ENCODE data around the gene SIPA1L2.
A peak's percentile ranks its signal among the peaks of the same experiment; 100 is the strongest.
"Not testable (repeated sequence)": the region's sequence is repeated elsewhere in the genome, so short reads cannot be mapped to it uniquely, and the experiment has no call there.

Gene SIPA1L2

GRCh38 chr1:232620356-232620969, 9.5 kb downstream of the SIPA1L2 start:
- Histone ChIP-seq H3K27ac (ENCODE audit: low read depth, low read length) (peak overlapping the region; percentile 35), H3K4me3 (ENCODE audit: low read depth in 1 of 5, low read length in 5 of 5) (peak overlapping the region; percentile 10 to 47 (median 43)), H3K9ac (ENCODE audit: low read length in 5 of 5) (peak overlapping the region in 1 of 5 donors; percentile 39)

GRCh38 chr1:232617237-232617636, 12.7 kb downstream of the SIPA1L2 start:
- H3K27me3 ChIP-seq (ENCODE audit: control insufficient read depth in 5 of 5, insufficient read depth in 4 of 5, low read length in 5 of 5) = no peaks in the 10 kb centered on the region
- H3K36me3 ChIP-seq (ENCODE audit: control insufficient read depth in 5 of 5, insufficient read depth in 5 of 5, low read length in 5 of 5) = no peaks in the 10 kb centered on the region
- no peak overlapping the region for H3K9ac ChIP-seq (ENCODE audit: low read length in 5 of 5)
- no peaks in the 10 kb centered on the region for H3K9me3 ChIP-seq (ENCODE audit: control insufficient read depth in 5 of 5, low read length in 5 of 5)
- H3K4me1 ChIP-seq (ENCODE audit: control insufficient read depth in 5 of 5, insufficient read depth in 5 of 5, low read length in 5 of 5) = peaks cover 3 to 21% (median 13%) of the 10 kb centered on the region in 5 donors
- no peak overlapping the region for H3K4me3 ChIP-seq (ENCODE audit: low read depth in 1 of 5, low read length in 5 of 5)
- no peak overlapping the region for H3K27ac ChIP-seq (ENCODE audit: low read depth, low read length)

More at GRCh38 chr1:232620356-232620969, 9.5 kb downstream of the SIPA1L2 start:
- H3K27me3 ChIP-seq (ENCODE audit: control insufficient read depth in 5 of 5, insufficient read depth in 4 of 5, low read length in 5 of 5) = no peaks in the 10 kb centered on the region
- no peaks in the 10 kb centered on the region for H3K9me3 ChIP-seq (ENCODE audit: control insufficient read depth in 5 of 5, low read length in 5 of 5)
- no peaks in the 10 kb centered on the region for H3K36me3 ChIP-seq (ENCODE audit: control insufficient read depth in 5 of 5, insufficient read depth in 5 of 5, low read length in 5 of 5)
- H3K4me1 ChIP-seq (ENCODE audit: control insufficient read depth in 5 of 5, insufficient read depth in 5 of 5, low read length in 5 of 5) = peaks cover 3 to 20% (median 13%) of the 10 kb centered on the region in 5 donors

- peaks cover 2 to 13% (median 4%) of the 10 kb centered on the region in 5 donors for H3K4me1 ChIP-seq (ENCODE audit: control insufficient read depth in 5 of 5, insufficient read depth in 5 of 5, low read length in 5 of 5)
Measured at GRCh38 chr1:232615306-232615800, 14.6 kb downstream of the SIPA1L2 start.

GRCh38 chr1:232614811-232615210, 15.1 kb downstream of the SIPA1L2 start:
- H3K9ac ChIP-seq (ENCODE audit: low read length in 5 of 5) = no peak overlapping the region
- H3K27me3 ChIP-seq (ENCODE audit: control insufficient read depth in 5 of 5, insufficient read depth in 4 of 5, low read length in 5 of 5) = no peaks in the 10 kb centered on the region
- no peaks in the 10 kb centered on the region for H3K9me3 ChIP-seq (ENCODE audit: control insufficient read depth in 5 of 5, low read length in 5 of 5)
- H3K27ac ChIP-seq (ENCODE audit: low read depth, low read length) = no peak overlapping the region
- H3K4me1 ChIP-seq (ENCODE audit: control insufficient read depth in 5 of 5, insufficient read depth in 5 of 5, low read length in 5 of 5) = peaks cover 0 to 9% (median 0%) of the 10 kb centered on the region in 5 donors
- H3K36me3 ChIP-seq (ENCODE audit: control insufficient read depth in 5 of 5, insufficient read depth in 5 of 5, low read length in 5 of 5) = no peaks in the 10 kb centered on the region
- H3K4me3 ChIP-seq (ENCODE audit: low read depth in 1 of 5, low read length in 5 of 5) = no peak overlapping the region

More at GRCh38 chr1:232615306-232615800, 14.6 kb downstream of the SIPA1L2 start:
- Histone ChIP-seq H3K27ac (ENCODE audit: low read depth, low read length) (no peak overlapping the region), H3K9ac (ENCODE audit: low read length in 5 of 5) (no peak overlapping the region), H3K4me3 (ENCODE audit: low read depth in 1 of 5, low read length in 5 of 5) (no peak overlapping the region), H3K27me3 (ENCODE audit: control insufficient read depth in 5 of 5, insufficient read depth in 4 of 5, low read length in 5 of 5) (no peaks in the 10 kb centered on the region), H3K9me3 (ENCODE audit: control insufficient read depth in 5 of 5, low read length in 5 of 5) (no peaks in the 10 kb centered on the region), H3K36me3 (ENCODE audit: control insufficient read depth in 5 of 5, insufficient read depth in 5 of 5, low read length in 5 of 5) (no peaks in the 10 kb centered on the region)

GRCh38 chr1:232613752-232614381, 16.1 kb downstream of the SIPA1L2 start:
- H3K4me1 ChIP-seq (ENCODE audit: control insufficient read depth in 5 of 5, insufficient read depth in 5 of 5, low read length in 5 of 5) = peaks cover 0 to 9% (median 0%) of the 10 kb centered on the region in 5 donors

GRCh38 chr1:232612836-232613235, 17.1 kb downstream of the SIPA1L2 start:
- not testable (repeated sequence) for H3K4me3 ChIP-seq (ENCODE audit: low read depth in 1 of 5, low read length in 5 of 5); H3K36me3 ChIP-seq (ENCODE audit: control insufficient read depth in 5 of 5, insufficient read depth in 5 of 5, low read length in 5 of 5); H3K4me1 ChIP-seq (ENCODE audit: control insufficient read depth in 5 of 5, insufficient read depth in 5 of 5, low read length in 5 of 5); H3K27me3 ChIP-seq (ENCODE audit: control insufficient read depth in 5 of 5, insufficient read depth in 4 of 5, low read length in 5 of 5); H3K27ac ChIP-seq (ENCODE audit: low read depth, low read length); H3K9ac ChIP-seq (ENCODE audit: low read length in 5 of 5); H3K9me3 ChIP-seq (ENCODE audit: control insufficient read depth in 5 of 5, low read length in 5 of 5)

More at GRCh38 chr1:232613752-232614381, 16.1 kb downstream of the SIPA1L2 start:
- Histone ChIP-seq H3K9ac (ENCODE audit: low read length in 5 of 5) (no peak overlapping the region), H3K9me3 (ENCODE audit: control insufficient read depth in 5 of 5, low read length in 5 of 5) (no peaks in the 10 kb centered on the region), H3K27me3 (ENCODE audit: control insufficient read depth in 5 of 5, insufficient read depth in 4 of 5, low read length in 5 of 5) (no peaks in the 10 kb centered on the region), H3K4me3 (ENCODE audit: low read depth in 1 of 5, low read length in 5 of 5) (no peak overlapping the region), H3K36me3 (ENCODE audit: control insufficient read depth in 5 of 5, insufficient read depth in 5 of 5, low read length in 5 of 5) (no peaks in the 10 kb centered on the region), H3K27ac (ENCODE audit: low read depth, low read length) (no peak overlapping the region)

GRCh38 chr1:232611834-232612233, 18.1 kb downstream of the SIPA1L2 start:
- H3K9me3 ChIP-seq (ENCODE audit: control insufficient read depth in 5 of 5, low read length in 5 of 5) = no peaks in the 10 kb centered on the region
- no peak overlapping the region for H3K4me3 ChIP-seq (ENCODE audit: low read depth in 1 of 5, low read length in 5 of 5)
- peaks cover 0 to 6% (median 0%) of the 10 kb centered on the region in 5 donors for H3K4me1 ChIP-seq (ENCODE audit: control insufficient read depth in 5 of 5, insufficient read depth in 5 of 5, low read length in 5 of 5)
- H3K36me3 ChIP-seq (ENCODE audit: control insufficient read depth in 5 of 5, insufficient read depth in 5 of 5, low read length in 5 of 5) = no peaks in the 10 kb centered on the region
- H3K9ac ChIP-seq (ENCODE audit: low read length in 5 of 5) = no peak overlapping the region
- no peak overlapping the region for H3K27ac ChIP-seq (ENCODE audit: low read depth, low read length)
- no peaks in the 10 kb centered on the region for H3K27me3 ChIP-seq (ENCODE audit: control insufficient read depth in 5 of 5, insufficient read depth in 4 of 5, low read length in 5 of 5)

- H3K9me3 ChIP-seq (ENCODE audit: control insufficient read depth in 5 of 5, low read length in 5 of 5); H3K9ac ChIP-seq (ENCODE audit: low read length in 5 of 5); H3K4me1 ChIP-seq (ENCODE audit: control insufficient read depth in 5 of 5, insufficient read depth in 5 of 5, low read length in 5 of 5); H3K36me3 ChIP-seq (ENCODE audit: control insufficient read depth in 5 of 5, insufficient read depth in 5 of 5, low read length in 5 of 5); H3K4me3 ChIP-seq (ENCODE audit: low read depth in 1 of 5, low read length in 5 of 5); H3K27ac ChIP-seq (ENCODE audit: low read depth, low read length); H3K27me3 ChIP-seq (ENCODE audit: control insufficient read depth in 5 of 5, insufficient read depth in 4 of 5, low read length in 5 of 5): not testable (repeated sequence)
Measured at GRCh38 chr1:232610902-232611745, 18.8 kb downstream of the SIPA1L2 start.

- H3K9ac ChIP-seq (ENCODE audit: low read length in 5 of 5) = no peak overlapping the region
- no peaks in the 10 kb centered on the region for H3K36me3 ChIP-seq (ENCODE audit: control insufficient read depth in 5 of 5, insufficient read depth in 5 of 5, low read length in 5 of 5)
- no peak overlapping the region for H3K4me3 ChIP-seq (ENCODE audit: low read depth in 1 of 5, low read length in 5 of 5)
- no peaks in the 10 kb centered on the region for H3K27me3 ChIP-seq (ENCODE audit: control insufficient read depth in 5 of 5, insufficient read depth in 4 of 5, low read length in 5 of 5)
- peaks cover 0 to 6% (median 0%) of the 10 kb centered on the region in 5 donors for H3K4me1 ChIP-seq (ENCODE audit: control insufficient read depth in 5 of 5, insufficient read depth in 5 of 5, low read length in 5 of 5)
- H3K27ac ChIP-seq (ENCODE audit: low read depth, low read length) = no peak overlapping the region
- no peaks in the 10 kb centered on the region for H3K9me3 ChIP-seq (ENCODE audit: control insufficient read depth in 5 of 5, low read length in 5 of 5)
Measured at GRCh38 chr1:232610192-232610901, 19.6 kb downstream of the SIPA1L2 start.
